ENCODE results near the gene PPP4R3B. TPM values are rescaled to one million over a fixed set of nuclear protein-coding genes. Genes with fewer than 3 reads are reported as not detected.

The PPP4R3B gene
- total and polyA plus RNA-seq, 2 of the 13 experiments (the other 11 are each of a cell fraction or from before 2014, with no cell fraction given): 24.2 to 53.0 TPM

GRCh38 chr2:55627915-55628314 lies 10.5 kb upstream of the PPP4R3B start:
- Histone ChIP-seq H3K4me1 (ENCODE audit: insufficient read depth, low read length) (no peaks in the 10 kb centered on the region), H3K27ac (ENCODE audit: extremely low read length, insufficient read depth, low read length) (no peak overlapping the region), H3K4me3 (replicated peaks in 1 of 3; ENCODE audit: insufficient read depth in 1 of 3, low read depth in 2 of 3, low read length in 3 of 3) (no peak overlapping the region), H3K9ac (ENCODE audit: insufficient read depth, low read depth, low read length) (no peak overlapping the region), H3K27me3 (ENCODE audit: control insufficient read depth in 1 of 2, insufficient read depth in 2 of 2, low read length in 2 of 2) (no peaks in the 10 kb centered on the region), H3K36me3 (replicated peaks in 1 of 2; ENCODE audit: control insufficient read depth in 1 of 2, insufficient read depth in 2 of 2, low read length in 2 of 2) (0 out of 5 replicates have a peak, but pooled peaks cover 0 to 3% of the 10 kb centered on the region in 2 experiments), H3K9me3 (ENCODE audit: low read length) (no peaks in the 10 kb centered on the region), H3K79me2 (ENCODE audit: insufficient read depth, low read length) (peaks cover 6% of the 10 kb centered on the region), H4K20me1 (ENCODE audit: insufficient read depth, low read length) (no peaks in the 10 kb centered on the region), H2AFZ (ENCODE audit: low read length) (no peak overlapping the region), H3K4me2 (ENCODE audit: low read depth, low read length) (no peak overlapping the region)
- TF ChIP-seq ZNF530 (CRISPR knock-in tag; IDR thresholded peaks at IDR 0.05; ENCODE audit: low read depth) (no peak), ZNF121 (CRISPR knock-in tag; IDR thresholded peaks at IDR 0.05) (peak; percentile 90), JUN (CRISPR knock-in tag; IDR thresholded peaks at IDR 0.05) (no peak), SETDB1 (CRISPR knock-in tag; IDR thresholded peaks at IDR 0.05; ENCODE audit: borderline replicate concordance) (no peak), NFAT5 (CRISPR knock-in tag; IDR thresholded peaks at IDR 0.05) (no peak)
- no peak for FAIRE-seq
- ATAC-seq: no peak
- intact Hi-C loops (cut with micrococcal nuclease; ENCODE audit: unreplicated experiment) (no loop called here), in situ Hi-C loops (cut with HindIII; ENCODE audit: extremely low pct_ligation_motif_present, low pct_unique_long_range_greater_than_20kb) (no loop called here)
- 94% methylated on average over 1 of the region's 1 CpG for WGBS (ENCODE audit: low lambda C conversion rate)
- DNase-seq (ENCODE audit: low spot score): no peak
- CTCF ChIA-PET (ENCODE audit: low intra/inter-chr PET ratio, low total read pairs): no interaction called here
- BruUV-seq (replicated peaks): no TSS peak
- POLR2A ChIA-PET: interaction anchor here (2.6 kb wide), 1 partner anchor 9 kb away, joined by 17 read pairs; no protein-coding TSS in a partner anchor
